OCI-LY7 (cell line): ENCODE results near the gene ETS2.

ENCODE experiments used
- EZH2phosphoT487 ChIP-seq: fragments of 200-600 bp; sonication (generic); IDR thresholded peaks from 2 replicates; pipeline ENCODE4 v1.6.1; 2018; ENCODE audit warnings: low read depth, borderline replicate concordance, mild to moderate bottlenecking, mixed run types, antibody characterized with exemption, low read length, moderate library complexity, mixed read lengths
- TF ChIP-seq, protein P1 (sequence below): fragments of 200-600 bp; sonication (generic); conservative IDR thresholded peaks from 2 replicates; pipeline ENCODE4 v1.5.1; 2014; ENCODE audit warnings: mild to moderate bottlenecking, antibody characterized with exemption, low read length, moderate library complexity, mixed read lengths

DNA sequence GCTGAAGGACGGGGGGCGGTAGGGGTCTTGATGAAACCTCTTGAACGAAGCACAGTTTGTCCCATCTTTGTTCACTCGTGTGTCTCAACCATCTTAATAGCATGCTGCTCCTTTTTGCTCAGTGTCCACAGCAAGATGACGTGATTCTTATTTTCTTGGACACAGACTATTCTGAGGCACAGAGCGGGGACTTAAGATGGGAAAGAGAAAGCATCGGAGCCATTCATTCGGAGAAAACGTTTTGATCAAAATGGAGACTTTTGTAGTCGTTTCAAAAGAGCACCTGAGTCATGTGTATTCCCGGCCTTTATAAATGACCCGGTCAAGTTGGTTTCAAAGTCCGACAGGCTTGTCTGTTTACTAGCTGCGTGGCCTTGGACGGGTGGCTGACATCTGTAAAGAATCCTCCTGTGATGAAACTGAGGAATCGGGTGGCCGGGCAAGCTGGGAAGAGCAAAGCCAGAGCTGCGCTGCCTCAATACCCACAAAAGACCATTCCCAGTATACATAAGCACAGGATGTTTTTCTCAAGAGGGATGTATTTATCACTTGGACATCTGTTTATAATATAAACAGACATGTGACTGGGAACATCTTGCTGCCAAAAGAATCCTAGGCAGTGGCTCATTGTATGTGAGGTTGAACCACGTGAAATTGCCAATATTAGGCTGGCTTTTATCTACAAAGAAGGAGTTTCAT, 18.5 kb downstream of the ETS2 start:
- TF ChIP-seq, protein P1, sequence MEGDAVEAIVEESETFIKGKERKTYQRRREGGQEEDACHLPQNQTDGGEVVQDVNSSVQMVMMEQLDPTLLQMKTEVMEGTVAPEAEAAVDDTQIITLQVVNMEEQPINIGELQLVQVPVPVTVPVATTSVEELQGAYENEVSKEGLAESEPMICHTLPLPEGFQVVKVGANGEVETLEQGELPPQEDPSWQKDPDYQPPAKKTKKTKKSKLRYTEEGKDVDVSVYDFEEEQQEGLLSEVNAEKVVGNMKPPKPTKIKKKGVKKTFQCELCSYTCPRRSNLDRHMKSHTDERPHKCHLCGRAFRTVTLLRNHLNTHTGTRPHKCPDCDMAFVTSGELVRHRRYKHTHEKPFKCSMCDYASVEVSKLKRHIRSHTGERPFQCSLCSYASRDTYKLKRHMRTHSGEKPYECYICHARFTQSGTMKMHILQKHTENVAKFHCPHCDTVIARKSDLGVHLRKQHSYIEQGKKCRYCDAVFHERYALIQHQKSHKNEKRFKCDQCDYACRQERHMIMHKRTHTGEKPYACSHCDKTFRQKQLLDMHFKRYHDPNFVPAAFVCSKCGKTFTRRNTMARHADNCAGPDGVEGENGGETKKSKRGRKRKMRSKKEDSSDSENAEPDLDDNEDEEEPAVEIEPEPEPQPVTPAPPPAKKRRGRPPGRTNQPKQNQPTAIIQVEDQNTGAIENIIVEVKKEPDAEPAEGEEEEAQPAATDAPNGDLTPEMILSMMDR = no peak
- TF ChIP-seq EZH2phosphoT487 = no peak
